Kidney (tissue), 14 donors: ENCODE data around the gene ZNF276. TPM values are rescaled to one million over a fixed set of nuclear protein-coding genes. Genes with fewer than 3 reads are reported as not detected.
A peak's percentile ranks its signal among the peaks of the same experiment; 100 is the strongest.
"Not testable (repeated sequence)": the region's sequence is repeated elsewhere in the genome, so short reads cannot be mapped to it uniquely, and the experiment has no call there.

Experiments
- DNase-seq, 5 donors: peaks; one replicate each; pipeline ENCODE4 v3.0.0-alpha.2; 2013 to 2020
- FAIRE-seq: peaks from 2 replicates; lab custom pipeline; 2012; peaks lifted over from hg19 to GRCh38; lab: Jason Lieb, UNC
- H3K27ac ChIP-seq, 2 donors: one replicate each; pipeline ENCODE4 v1.7.0; 2013; ENCODE audit warnings: low read depth in 2 of 2, low read length in 2 of 2, inconsistent platforms in 1 of 2
- H3K27me3 ChIP-seq: one replicate; pipeline ENCODE4 v1.7.1; 2013; ENCODE audit warnings: low read length, inconsistent platforms; ENCODE audit not compliant: control insufficient read depth, insufficient read depth
- H3K36me3 ChIP-seq, 3 donors: one replicate each; pipeline versions ENCODE4 v1.7.0 to v1.7.1; 2013; ENCODE audit warnings: low read length in 3 of 3, control low read depth in 1 of 3, inconsistent platforms in 1 of 3; ENCODE audit not compliant: insufficient read depth in 3 of 3, control insufficient read depth in 2 of 3
- H3K4me1 ChIP-seq, 3 donors: one replicate each; pipeline versions ENCODE4 v1.7.0 to v1.7.1; 2013; ENCODE audit warnings: low read length in 3 of 3, inconsistent platforms in 1 of 3, low read depth in 1 of 3; ENCODE audit not compliant: control insufficient read depth in 2 of 3, insufficient read depth in 2 of 3
- H3K4me3 ChIP-seq, 3 donors: one replicate each; pipeline versions ENCODE4 v1.7.0 to v1.8.1; 2013; ENCODE audit warnings: low read length in 3 of 3, control low read depth in 1 of 3, inconsistent platforms in 1 of 3
- H3K9ac ChIP-seq, 3 donors: one replicate each; pipeline versions ENCODE4 v1.7.0 to v1.7.1; 2013; ENCODE audit warnings: low read length in 3 of 3, control low read depth in 1 of 3, inconsistent platforms in 1 of 3
- H3K9me3 ChIP-seq, 3 donors: one replicate each; pipeline versions ENCODE4 v1.7.0 to v1.7.1; 2013; ENCODE audit warnings: low read length in 3 of 3, control low read depth in 1 of 3, inconsistent platforms in 1 of 3; ENCODE audit not compliant: control insufficient read depth in 2 of 3, insufficient read depth in 1 of 3
- intact Hi-C: fragments of 100-400 bp; cut with DNase I; formaldehyde crosslinking; loops from one replicate; pipeline ENCODE4 v1.11.1; 2022
- polyA plus RNA-seq: library from polyadenylated mRNA; stranded (reverse); fragments of 350-450 nt; fragmentation: Illumina TruSeq; extraction: RNeasy Lipid Tissue Mini Kit (QIAGEN cat#74804); gene quantifications from one replicate; pipeline ENCODE4 v1.2.3, GENCODE V29; 2014; ENCODE audit warnings: low read depth, low replicate concordance; ENCODE audit not compliant: insufficient read depth
- total RNA-seq: library from RNA; stranded (reverse); fragmentation: NEBNext Ultra II Directional; extraction: Animal tissue kit (Norgen Biotek cat#: 25700); gene quantifications from one replicate; pipeline ENCODE4 v1.2.1, GENCODE V29; 2021
- TF ChIP-seq, protein P1 (sequence below): IDR thresholded peaks from 3 replicates; pipeline ENCODE4 v1.5.1; 2012; ENCODE audit warnings: mild to moderate bottlenecking, moderate library complexity, borderline replicate concordance; ENCODE audit not compliant: insufficient read depth; ENCODE audit errors: extremely low read depth
- donor health status: control.
- donor health status: control.
- donor health status: control.
- donor health status: control.
- donor health status: control.
- donor health status: DM: yes; HTN: yes; CAD: no.
- donor health status: Normal renal cell carcinoma (clear cell type).

ZNF276 gene
- total and polyA plus RNA-seq, 2 donors from 2014 or later, result 16.4 to 35.4 TPM

DNA sequence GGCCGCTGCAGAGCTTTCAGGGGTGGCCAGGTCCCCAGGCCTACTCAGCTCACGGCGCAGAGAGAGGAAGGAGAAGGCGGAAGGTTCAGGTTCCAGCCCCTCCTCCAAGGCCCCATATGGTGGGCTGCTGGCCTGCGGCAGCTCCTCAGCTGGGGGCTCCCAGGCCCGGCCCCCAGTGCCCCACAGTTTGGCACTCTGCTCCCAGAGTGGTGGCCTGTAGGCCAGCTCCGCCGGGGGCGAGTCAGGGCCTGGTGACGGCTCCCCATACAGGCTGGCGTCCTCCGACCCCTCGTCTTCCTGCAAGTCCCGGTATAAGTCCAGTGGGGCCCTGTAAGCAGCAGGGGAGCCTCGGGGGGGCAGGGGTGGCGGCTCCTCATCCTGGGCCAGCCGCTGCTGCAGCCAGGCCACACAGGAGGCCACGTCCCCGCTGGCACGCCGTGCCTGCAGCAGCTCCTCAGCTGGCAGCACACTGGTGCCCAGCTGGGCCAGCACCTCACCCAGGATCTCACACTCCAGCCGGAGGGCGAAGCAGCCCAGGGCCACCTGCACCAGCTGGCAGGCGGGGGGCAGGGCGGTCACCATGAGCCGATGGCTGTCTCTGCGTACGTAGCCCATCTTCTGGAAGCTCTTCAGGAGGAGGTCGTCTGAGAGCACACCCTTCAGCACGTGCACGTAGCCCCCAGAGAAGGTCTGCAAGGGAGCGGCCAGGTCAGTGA lies 23.6 kb upstream of the ZNF276 start:
- DNase-seq (peak in 2 of 5 donors; percentile 63 to 84), FAIRE-seq (no peak)
- Histone ChIP-seq H3K4me1 (peaks cover 0 to 14% (median 5%) of the 10 kb centered on the region in 3 donors), H3K4me3 (no peak overlapping the region), H3K9ac (no peak overlapping the region), H3K36me3 (peaks cover 0 to 13% (median 5%) of the 10 kb centered on the region in 3 donors), H3K9me3 (no peaks in the 10 kb centered on the region), H3K27me3 (no peaks in the 10 kb centered on the region), H3K27ac (no peak overlapping the region)
- intact Hi-C loops, result no loop called here
- TF ChIP-seq, protein P1, sequence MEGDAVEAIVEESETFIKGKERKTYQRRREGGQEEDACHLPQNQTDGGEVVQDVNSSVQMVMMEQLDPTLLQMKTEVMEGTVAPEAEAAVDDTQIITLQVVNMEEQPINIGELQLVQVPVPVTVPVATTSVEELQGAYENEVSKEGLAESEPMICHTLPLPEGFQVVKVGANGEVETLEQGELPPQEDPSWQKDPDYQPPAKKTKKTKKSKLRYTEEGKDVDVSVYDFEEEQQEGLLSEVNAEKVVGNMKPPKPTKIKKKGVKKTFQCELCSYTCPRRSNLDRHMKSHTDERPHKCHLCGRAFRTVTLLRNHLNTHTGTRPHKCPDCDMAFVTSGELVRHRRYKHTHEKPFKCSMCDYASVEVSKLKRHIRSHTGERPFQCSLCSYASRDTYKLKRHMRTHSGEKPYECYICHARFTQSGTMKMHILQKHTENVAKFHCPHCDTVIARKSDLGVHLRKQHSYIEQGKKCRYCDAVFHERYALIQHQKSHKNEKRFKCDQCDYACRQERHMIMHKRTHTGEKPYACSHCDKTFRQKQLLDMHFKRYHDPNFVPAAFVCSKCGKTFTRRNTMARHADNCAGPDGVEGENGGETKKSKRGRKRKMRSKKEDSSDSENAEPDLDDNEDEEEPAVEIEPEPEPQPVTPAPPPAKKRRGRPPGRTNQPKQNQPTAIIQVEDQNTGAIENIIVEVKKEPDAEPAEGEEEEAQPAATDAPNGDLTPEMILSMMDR, result no peak

DNA sequence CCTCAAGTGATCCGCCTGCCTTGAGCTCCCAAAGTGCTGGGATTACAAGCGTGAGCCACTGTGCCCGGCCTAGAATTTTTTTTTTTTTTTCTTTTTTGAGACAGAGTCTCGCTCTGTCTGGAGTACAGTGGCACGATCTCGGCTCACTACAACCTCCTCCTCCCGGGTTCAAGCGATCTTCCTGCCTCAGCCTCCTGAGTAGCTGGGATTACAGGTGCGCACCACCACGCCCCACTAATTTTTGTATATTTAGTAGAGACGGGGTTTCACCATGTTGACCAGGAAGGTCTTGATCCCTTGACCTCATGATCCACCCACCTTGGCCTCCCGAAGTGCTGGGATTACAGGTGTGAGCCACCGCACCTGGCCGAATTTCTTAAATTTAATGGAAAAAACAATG lies 22.6 kb upstream of the ZNF276 start:
- FAIRE-seq, intact Hi-C loops, H3K9me3 ChIP-seq, H3K4me3 ChIP-seq, H3K36me3 ChIP-seq, H3K27ac ChIP-seq, H3K9ac ChIP-seq, H3K27me3 ChIP-seq: not testable (repeated sequence)
- DNase-seq, result peak in 1 of 5 donors; percentile 23
- H3K4me1 ChIP-seq, result peaks cover 0 to 14% (median 5%) of the 10 kb centered on the region in 3 donors

DNA sequence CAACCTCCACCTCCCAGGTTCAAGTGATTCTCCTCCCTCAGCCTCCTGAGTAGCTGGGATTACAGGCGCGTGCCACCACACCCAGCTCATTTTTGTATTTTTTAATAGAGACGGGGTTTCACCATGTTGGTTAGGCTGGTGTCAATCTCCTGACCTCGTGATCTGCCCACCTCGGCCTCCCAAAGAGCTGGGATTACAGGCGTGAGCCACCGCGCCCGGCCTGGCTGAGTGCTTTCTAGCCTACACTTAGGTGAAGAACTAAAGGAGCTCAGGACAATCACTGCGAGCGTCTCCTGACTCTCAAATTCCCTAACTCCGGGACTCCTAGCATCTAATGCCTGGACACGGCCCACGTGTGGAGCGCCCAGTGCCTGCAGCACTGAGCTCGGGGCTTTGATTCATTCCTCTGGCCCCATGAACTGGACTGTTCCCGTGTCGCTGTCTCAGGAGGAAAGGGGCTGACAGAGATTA lies 21.7 kb upstream of the ZNF276 start:
- not testable (repeated sequence) for H3K36me3 ChIP-seq, DNase-seq, H3K9me3 ChIP-seq, H3K27me3 ChIP-seq, H3K9ac ChIP-seq, FAIRE-seq
- intact Hi-C loops, result loop anchor here (10.0 kb wide), 1 partner anchor 165 kb away; no protein-coding TSS in a partner anchor
- Histone ChIP-seq H3K4me3 (peak overlapping the region in 1 of 3 donors; percentile 8), H3K27ac (peak overlapping the region; percentile 65 to 95), H3K4me1 (peaks cover 0 to 14% (median 5%) of the 10 kb centered on the region in 3 donors)

DNA sequence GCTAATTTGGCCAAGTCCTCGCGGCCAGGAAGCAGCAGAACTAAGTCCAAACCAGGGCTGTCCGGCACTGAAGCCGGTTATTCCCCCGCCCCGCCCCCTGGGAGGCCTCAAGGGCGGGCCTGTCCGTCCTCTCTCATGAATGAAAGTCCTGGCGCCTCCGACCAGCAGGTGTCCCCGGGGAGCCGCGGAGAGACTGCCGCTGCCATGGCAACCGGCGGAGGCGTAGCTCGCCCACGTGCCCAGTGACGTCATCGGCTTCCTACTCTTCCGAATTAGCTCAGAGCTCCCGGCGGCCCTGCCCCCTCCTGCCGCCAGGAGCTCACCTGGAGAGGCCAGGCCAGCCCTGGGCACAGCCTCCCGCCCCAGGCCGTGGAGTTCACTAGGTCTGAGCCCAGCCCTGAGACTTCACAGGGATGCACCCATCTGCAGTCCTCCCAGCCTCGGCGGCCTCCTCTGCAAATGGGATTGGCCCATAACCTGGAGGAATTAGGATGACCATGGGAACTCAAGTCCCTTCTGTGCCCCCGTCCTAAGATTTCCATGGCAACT lies 21.2 kb upstream of the ZNF276 start:
- intact Hi-C loops, result loop anchor here (10.0 kb wide), 1 partner anchor 165 kb away; no protein-coding TSS in a partner anchor
- Histone ChIP-seq H3K36me3 (no peaks in the 10 kb centered on the region), H3K9ac (peak overlapping the region in 2 of 3 donors; percentile 71 to 93), H3K27me3 (no peaks in the 10 kb centered on the region), H3K9me3 (no peaks in the 10 kb centered on the region), H3K4me3 (peak overlapping the region in 2 of 3 donors; percentile 68 to 80), H3K27ac (peak overlapping the region; percentile 95 to 97), H3K4me1 (peaks cover 0 to 14% (median 5%) of the 10 kb centered on the region in 3 donors)
- TF ChIP-seq, protein P1, result peak; percentile 78
- peak; percentile 99 to 100 (median 99) for DNase-seq
- peak; percentile 97 for FAIRE-seq
